Retinal pigment epithelial cell (primary cell): ENCODE data around the gene KCNIP2.

Experiments used
- DNase-seq: peaks from one replicate; pipeline ENCODE4 v3.0.0-alpha.2; 2010; ENCODE audit warnings: low read depth
- H3K4me3 ChIP-seq: 2 replicates; pipeline ENCODE4 v1.5.1; 2011; ENCODE audit warnings: mild to moderate bottlenecking, low read length, control low read depth, moderate library complexity
- TF ChIP-seq, protein P1 (sequence below): conservative IDR thresholded peaks from 2 replicates; pipeline ENCODE4 v1.5.1; 2011; ENCODE audit warnings: low read depth, low read length, control low read depth, inconsistent platforms

The KCNIP2 gene

DNA sequence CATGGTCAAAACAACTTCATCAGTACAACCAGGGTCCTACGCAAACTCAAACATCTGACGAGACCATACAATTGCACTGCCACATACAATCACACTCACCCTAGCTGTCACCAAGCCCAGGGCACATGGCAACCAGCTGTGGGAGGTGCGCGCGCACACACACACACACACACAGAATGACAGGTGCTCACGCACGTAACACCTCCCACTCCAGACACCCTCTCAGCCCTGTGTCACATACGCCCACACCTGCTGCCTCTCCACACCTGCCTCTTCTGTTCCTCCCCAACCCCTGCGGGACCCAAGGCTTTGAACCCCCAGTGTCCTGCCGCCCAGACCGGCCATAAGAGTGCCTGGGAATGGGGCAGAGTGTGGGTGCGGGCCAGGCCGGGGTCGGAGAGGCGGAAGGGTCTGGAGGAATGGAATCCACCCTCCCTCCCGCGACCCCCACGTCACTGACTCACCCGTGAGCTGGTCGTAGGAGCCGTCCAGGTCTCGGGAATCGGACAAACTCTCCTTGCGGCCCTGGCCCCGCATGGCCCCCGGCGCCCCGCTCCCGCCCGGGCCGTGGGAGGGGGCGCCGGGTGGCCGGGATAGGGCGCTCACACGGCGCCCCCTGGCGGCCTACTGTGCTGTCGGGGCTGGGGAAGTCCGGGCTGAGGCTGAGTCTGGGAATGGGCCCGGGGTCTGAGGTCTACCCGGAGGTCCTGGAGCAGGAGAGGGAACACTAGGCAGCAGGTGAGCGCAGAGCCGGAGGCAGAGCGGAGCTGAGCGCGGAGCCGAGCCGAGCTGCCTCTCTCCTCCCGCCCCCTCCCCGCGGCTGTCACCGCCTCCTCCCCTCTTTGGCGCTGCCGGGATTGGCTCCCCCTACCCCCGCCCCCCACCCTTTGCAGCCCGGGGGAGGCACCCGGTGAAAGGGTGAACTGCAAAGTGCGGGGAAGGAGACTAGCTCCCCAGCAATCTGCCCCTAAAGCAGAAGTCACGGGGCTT, at the start of gene KCNIP2:
Gene KCNIP2, minus strand, starts transcription at position 769 of the 990 bp plus-strand sequence. Its CDS starts 232 bp downstream, at position 537.
- DNase-seq, result no peak
- H3K4me3 ChIP-seq, result peak within 1 kb of the TSS; percentile 40
- TF ChIP-seq, protein P1, sequence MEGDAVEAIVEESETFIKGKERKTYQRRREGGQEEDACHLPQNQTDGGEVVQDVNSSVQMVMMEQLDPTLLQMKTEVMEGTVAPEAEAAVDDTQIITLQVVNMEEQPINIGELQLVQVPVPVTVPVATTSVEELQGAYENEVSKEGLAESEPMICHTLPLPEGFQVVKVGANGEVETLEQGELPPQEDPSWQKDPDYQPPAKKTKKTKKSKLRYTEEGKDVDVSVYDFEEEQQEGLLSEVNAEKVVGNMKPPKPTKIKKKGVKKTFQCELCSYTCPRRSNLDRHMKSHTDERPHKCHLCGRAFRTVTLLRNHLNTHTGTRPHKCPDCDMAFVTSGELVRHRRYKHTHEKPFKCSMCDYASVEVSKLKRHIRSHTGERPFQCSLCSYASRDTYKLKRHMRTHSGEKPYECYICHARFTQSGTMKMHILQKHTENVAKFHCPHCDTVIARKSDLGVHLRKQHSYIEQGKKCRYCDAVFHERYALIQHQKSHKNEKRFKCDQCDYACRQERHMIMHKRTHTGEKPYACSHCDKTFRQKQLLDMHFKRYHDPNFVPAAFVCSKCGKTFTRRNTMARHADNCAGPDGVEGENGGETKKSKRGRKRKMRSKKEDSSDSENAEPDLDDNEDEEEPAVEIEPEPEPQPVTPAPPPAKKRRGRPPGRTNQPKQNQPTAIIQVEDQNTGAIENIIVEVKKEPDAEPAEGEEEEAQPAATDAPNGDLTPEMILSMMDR, result peak; percentile 66

DNA sequence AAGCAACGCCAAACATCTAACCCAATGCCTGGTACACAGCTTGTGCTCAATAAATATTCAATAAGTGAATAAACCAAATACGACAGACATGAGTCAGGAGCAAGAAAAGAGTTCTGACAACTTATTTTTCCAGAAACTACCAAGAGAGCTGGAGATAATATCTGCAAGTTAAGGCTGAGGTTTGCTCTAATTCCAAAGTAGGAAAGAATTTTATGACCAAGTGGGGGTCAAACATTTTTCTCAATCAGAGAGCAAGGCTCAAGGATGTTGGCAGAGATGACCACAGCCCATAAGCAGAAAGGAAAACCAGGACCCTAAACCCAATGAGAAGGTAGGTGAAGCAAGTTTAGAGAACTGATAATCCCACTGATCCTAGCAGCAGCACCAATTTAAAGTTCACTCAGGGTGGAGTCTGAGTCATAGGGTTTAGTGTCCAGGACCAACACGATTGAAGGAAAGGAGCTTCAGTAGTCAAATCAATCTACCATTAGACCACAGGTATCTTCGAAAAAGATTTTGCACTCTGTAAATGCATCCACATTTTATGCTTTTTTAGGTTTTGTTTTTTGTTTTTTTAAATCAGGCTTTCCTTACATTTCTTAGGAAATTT, 49.3 kb upstream of the KCNIP2 start:
- no peak overlapping the region for H3K4me3 ChIP-seq
- no peak for DNase-seq
- TF ChIP-seq, protein P1, result no peak

DNA sequence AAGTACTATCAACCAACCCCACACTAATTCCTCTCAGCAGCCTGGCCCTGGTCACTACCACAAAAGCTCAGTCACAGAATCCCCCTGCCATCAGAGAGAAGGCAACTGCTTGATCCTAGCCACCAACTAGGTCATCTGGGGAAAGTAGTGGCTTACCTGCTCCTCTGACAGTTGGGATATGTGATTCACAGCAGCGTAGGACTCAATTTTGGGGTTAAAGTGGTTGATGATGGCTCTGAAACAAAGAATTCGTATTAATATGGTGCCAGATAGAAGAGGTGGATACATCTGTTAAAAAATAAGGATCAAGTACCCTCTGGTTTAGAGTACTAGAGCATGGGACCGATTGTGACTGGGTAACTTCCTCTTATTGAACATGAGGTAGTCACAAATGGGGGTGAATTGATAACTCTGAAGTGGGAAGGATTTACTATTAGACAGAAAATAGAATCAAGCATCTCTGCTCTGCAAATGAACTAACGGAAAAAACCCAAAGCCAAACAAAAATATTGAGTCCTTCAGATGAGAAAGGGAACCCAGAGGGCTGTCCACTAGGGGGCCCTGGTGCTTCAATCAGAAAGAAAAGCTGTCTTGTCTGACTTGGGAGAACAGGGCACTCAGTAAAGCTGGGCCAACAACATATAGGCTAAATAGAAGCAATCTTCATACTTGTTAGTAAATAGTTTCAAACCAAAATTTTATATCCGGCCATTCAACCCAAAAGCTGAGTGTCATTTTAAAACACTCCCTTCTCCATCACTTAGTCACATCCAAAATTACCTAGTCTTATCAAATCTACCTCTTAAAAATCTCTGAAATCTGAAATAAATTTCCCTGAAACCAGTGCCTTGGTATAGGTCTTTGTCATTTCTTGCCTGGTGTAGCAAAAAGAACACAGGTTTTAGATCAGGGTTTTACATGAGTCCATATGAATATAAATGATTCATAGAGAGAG, 45.9 kb upstream of the KCNIP2 start:
- peak; percentile 14 for DNase-seq
- no peak overlapping the region for H3K4me3 ChIP-seq
- TF ChIP-seq, protein P1, result peak; percentile 92

DNA sequence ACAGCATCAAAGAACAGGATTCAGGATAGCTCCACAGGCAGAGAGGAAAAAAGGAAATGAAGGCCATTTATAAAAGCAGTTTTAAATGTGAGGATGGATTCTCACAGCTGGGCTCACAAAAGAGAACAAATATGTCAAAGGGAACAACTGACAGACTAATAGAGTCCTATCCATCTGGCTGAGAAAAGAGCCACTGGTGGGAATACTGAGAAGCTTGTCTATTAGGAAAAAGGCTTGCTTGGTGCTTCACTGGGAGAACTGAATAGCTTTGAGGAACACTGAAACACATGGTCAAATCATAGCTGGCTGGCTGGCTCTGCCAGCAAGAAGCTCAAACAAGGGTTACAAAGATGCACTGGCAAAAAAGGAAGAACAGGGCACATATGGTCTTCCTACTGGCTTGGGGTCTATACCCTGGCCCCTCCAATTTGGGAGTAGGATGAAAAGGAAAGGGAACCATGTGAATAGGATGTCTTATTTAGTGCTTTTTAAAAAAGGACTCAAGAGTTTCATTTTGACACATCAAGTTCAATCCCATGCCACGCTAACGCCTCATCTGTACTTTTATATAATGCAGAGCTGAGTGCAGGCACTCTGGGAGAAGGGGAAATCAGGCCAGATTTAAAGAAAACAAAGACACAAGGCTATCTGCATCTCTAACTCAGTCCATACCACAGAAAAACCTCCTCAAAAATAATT, 44.8 kb upstream of the KCNIP2 start:
- TF ChIP-seq, protein P1, result no peak
- no peak overlapping the region for H3K4me3 ChIP-seq
- DNase-seq, result no peak

DNA sequence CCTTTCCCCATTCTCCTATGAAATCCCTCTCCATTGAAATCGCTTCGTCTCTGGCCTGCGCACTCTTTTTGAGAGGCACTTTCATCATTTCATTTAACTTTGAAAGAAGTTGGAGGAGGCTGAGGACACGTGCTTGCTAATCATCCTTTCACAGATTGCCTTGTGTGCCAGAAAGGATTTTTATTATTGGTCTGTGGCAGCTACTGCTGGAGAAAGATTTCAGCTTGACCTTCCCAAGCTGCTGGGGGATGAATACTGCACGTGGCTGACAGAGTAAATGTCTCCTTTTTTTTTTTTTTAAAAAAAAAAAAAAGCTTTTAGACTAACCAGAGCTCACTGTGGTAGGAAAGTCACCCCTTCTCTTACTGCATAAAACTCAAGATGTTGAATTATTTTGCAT, 44.2 kb upstream of the KCNIP2 start:
- DNase-seq, result no peak
- TF ChIP-seq, protein P1, result no peak
- no peak overlapping the region for H3K4me3 ChIP-seq
